ENCODE results near the gene RYR1.
"Not testable (repeated sequence)": the region's sequence is repeated elsewhere in the genome, so short reads cannot be mapped to it uniquely, and the experiment has no call there.

The RYR1 gene

DNA sequence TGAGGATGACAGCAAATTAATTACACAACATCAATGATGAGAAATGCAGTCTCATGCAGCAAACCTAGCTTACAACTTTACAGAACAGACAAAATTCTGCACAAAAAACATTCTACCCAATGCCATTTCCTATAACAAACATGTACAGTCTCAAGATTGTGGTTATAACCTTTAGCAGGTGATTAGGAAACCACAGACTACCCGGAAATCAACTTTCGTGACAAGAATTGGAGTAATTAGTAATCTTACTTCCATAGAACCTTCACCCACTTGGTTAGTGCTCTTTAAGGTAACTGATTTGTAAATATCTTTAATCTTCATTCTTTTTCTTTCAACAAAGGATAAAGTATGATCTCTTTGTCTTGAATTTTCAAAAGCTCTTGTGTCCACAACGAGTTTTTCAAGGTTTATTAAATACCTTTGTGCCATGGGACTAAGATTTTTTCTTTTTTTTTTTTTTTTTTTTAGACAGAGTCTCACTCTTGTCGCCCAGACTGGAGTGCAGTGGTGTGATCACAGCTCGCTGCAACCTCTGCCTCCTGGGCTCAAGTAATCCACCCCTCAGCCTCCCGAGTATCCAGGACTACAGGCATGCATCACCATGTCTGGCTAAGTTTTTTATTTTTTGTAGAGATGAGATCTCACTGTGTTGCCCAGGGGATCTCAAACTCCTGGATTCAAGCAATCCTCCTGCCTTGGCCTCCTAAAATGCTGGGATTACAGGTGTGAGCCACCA lies 105.5 kb downstream of the RYR1 start:
- no peak for DNase-seq (ENCODE audit: low read depth, low spot score)

DNA sequence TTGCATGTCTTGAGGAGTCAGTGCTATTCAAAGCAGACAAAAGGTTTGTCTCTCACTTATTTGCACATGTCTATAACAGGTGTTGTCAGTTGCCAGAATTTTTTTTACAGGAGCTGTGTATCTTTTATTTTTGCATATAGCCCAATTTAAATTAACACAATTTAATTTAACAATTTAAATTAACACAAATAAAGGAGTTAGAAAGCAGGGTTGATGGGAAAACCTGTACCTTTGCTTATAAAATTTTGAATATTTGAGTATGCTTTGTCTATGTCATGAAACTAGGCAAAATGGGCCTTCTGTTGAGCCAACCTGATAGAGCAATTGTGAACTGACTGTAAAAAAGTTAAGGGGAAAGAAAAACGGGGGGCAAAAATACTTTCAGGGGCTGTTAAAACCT lies 106.3 kb downstream of the RYR1 start:
- no peak for DNase-seq (ENCODE audit: low read depth, low spot score)

DNA sequence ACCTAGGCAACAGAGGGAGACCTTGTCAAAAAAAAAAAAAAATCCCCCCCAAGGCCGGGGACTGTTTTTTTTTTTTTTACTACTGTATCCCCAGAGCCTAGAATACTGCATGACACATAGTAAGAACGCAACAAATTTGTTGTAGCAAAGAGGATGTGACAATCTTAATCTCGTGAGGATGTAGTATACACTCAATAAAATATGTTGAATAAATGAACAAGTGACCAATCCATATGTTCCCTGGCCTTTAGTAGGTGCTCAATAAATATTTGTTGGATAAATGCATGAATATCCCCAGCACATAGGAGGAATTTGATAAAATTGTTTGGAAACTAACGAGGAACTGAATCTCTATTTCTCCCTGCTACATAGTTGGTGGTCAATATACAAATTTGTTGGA lies 108.5 kb downstream of the RYR1 start:
- DNase-seq (ENCODE audit: low read depth, low spot score), result no peak

- DNase-seq (ENCODE audit: low read depth, low spot score), result no peak
These were observed 109.9 kb downstream of the RYR1 start for GRCh38 chr19:38543286-38543806.

- no peak for DNase-seq (ENCODE audit: low read depth, low spot score)
These were observed 110.5 kb downstream of the RYR1 start for GRCh38 chr19:38543807-38544568.

DNA sequence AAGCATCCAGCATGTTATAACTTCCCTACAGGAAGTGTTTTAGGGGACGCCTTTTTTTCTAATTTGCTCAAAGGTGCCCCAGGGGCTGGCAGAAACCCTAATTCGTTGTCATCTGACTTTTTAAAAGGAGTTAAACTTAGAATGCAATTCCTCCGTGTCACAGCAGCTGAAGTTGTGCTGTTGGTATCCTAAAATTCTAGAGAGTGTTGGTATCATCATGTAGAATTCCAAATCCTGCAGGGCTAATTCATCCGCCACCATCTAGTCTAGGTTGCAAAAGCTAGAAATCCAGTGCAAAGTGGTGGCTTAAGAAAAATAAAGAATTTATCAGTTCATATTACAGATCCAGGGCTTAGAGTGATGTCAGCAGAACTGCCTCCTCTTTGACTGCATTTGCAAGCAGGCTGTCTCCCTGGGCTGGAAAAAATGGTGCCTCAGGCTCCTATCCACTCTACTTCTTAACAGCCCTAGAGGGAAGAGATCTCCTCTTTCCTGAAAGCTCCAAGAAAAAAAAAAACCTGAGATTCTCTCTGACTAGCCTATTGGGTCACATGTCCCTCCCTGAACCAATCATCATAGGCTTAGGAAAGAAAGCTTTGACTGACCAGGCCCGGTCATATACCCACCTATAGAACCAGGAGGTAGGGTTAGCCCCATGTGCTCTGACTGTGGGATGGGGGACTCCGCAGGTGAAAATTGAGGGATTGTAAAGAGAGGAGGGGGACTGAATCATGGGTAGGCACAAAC lies 111.3 kb downstream of the RYR1 start:
- no peak for DNase-seq (ENCODE audit: low read depth, low spot score)

DNA sequence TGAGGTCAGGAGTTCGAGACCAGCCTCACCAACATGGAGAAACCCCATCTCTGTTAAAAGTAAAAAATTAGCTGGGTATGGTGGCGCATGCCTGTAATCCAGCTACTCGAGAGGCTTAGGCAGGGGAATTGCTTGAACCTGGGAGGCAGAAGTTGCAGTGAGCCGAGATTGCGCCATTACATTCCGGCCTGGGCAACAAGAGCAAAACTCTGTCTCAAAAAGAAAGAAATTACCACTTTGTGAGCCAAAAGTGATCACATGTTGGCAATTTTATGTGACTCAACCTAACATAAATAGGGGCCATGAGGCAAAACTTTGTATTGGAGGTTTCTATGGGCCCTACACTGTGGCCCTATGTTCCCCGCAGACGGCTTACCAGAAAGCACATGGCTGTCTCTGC lies 112.1 kb downstream of the RYR1 start:
- DNase-seq (ENCODE audit: low read depth, low spot score), result no peak

DNA sequence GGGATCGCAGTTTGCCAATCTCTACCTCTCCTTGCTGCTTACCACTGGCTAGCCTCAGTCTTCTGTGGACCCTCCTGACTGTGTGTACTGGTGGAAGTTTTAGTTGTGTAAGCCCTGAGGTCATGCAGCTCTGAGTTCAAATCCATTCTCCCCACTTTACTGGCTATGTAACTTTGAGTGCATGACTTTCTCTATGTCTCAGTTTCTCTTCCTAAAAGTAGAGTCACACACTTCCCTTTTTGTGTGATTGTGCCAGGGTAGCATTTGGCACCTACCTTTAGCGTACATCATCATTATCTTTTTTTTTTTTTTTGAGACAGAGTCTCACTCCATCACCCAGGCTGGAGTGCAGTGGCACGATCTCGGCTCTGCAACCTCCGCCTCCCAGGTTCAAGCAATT lies 113.9 kb downstream of the RYR1 start:
- DNase-seq (ENCODE audit: low read depth, low spot score), result no peak

- DNase-seq (ENCODE audit: low read depth, low spot score), result no peak
These were observed 115.6 kb downstream of the RYR1 start for GRCh38 chr19:38549061-38549460.

GRCh38 chr19:38549942-38550341 lies 116.5 kb downstream of the RYR1 start:
- no peak for DNase-seq (ENCODE audit: low read depth, low spot score)

DNA sequence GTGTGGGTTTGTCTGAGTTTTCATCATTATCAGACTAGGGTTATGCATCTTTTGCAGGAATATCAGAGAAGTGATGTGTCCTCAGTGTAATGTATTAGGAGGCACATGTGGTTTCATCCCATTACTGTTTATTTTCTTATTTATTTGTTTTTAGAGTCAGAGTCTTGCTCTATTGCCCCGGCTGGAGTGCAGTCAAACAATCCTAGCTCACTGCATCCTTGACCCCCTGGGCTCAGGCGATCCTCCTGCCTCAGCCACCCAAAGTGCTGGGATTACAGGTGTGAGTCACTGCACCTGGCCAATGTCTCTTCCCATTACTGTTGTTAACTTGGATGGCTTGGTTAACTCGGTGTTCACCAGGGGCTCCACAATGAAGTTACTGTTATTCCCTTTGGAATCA lies 116.9 kb downstream of the RYR1 start:
- no peak for DNase-seq (ENCODE audit: low read depth, low spot score)

GRCh38 chr19:38551450-38551813 lies 117.9 kb downstream of the RYR1 start:
- no peak for DNase-seq (ENCODE audit: low read depth, low spot score)

DNA sequence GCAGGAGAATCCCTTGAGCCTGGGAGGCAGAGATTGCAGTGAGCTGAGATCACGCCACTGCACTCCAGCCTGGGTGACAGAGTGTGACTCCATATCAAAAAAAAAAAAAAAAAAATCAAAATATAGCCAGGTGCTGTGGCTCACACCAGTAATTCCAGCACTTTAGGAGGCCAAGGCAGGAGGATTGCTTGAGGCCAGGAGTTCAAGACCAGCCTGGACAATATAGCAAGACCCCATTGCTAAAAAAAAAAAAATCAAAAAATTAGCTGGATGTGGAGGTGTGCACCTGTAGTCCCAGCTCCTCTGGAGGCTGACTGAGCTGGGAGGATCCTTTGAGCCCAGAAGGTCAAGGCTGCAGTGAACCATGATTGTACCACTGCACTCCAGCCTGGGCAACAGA lies 119.7 kb downstream of the RYR1 start:
- DNase-seq (ENCODE audit: low read depth, low spot score), result not testable (repeated sequence)

GRCh38 chr19:38554676-38555141 lies 121.2 kb downstream of the RYR1 start:
- no peak for DNase-seq (ENCODE audit: low read depth, low spot score)

DNA sequence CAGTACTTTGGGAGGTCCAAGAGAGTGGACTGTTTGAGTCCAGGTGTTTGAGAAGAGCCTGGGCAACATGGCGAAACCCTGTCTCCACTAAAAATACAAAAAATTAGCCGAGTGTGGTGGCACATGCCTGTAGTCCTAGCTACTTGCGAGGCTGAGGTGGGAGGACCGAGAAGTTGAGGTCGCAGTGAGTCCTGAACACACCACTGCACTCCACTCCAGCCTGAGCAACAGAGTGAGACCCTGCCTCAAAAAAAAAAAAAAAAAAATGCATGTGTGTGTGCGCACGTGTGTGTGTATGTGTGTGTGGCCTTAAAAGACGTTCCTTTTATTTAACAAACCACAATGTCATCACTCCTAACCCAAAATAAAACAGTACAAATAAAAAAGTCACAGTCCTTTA lies 121.7 kb downstream of the RYR1 start:
- no peak for DNase-seq (ENCODE audit: low read depth, low spot score)

DNA sequence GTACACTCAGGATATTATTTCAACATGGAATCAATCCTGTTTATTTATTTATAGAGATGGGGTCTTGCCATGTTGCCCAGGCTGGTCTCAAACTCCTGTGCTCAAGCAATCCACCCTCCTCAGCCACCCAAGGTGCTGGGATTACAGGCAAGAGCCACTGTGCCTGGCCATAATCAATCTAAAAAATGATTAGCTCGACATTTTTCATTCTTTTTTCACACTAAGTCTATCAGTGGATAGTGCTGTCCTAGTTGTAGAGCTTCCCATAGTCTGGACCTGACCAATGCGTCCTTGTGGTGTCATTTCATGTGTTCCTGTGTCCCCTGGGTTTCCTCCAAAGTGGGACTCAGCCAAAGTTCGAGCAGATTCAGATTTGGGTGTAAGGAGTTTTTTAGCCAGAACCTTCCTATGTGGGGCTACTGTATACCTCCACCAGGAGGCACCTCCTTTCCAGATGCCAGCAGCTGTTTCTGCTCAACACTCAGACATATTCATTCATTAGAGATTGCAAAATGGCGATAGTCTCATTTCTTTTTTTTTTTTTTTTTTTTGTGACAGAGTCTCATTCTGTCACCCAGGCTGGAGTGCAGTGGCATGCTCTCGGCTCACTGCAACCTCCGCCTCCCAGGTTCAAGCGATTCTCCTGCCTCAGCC lies 123.2 kb downstream of the RYR1 start:
- DNase-seq (ENCODE audit: low read depth, low spot score), result no peak

DNA sequence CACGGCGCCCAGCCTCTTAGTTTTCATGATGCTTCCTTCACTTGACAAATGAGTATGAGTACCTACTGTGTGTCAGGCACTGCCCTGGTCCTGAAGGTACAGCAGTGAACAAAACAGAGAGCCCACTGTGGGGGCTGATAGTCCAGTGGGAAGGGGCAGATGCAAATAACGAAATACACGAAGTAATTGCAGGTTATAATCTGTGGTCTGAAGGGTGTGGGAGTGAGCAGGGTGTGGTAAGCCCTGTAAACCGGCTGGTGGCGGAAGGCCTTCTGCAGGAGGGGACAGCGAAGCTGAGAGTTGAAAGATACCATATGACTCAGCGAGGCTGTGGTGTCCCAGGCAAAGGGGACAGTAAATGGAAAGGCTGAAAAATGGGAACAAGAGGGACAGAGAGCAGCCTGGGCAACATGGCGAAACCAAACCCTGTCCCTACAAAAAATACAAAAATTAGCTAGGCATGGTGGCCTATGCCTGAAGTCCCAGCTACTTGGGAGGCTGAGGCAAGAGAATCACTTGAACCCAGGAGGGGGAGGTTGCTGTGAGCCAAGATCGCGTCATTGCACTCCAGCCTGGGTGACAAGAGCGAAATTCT lies 123.8 kb downstream of the RYR1 start:
- no peak for DNase-seq (ENCODE audit: low read depth, low spot score)

DNA sequence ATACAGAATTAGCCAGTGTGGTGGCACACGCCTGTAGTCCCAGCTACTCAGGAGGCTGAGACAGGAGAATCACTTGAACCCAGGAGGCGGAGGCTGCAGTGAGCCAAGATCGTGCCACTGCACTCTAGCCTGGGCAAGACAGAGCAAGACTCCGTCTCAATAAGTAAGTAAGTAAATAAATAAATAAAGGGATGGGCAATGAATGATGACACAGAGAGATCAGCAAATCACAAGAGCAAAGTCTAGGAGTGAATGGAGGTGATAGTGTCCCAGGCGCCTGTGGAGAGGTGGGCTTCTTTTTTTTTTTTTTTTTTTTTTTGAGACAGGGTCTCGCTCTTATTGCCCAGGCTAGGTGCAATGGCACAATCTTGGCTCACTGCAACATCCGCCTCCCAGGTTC lies 125.4 kb downstream of the RYR1 start:
- DNase-seq (ENCODE audit: low read depth, low spot score), result not testable (repeated sequence)

GRCh38 chr19:38559428-38560401 lies 126.2 kb downstream of the RYR1 start:
- DNase-seq (ENCODE audit: low read depth, low spot score), result no peak

GRCh38 chr19:38561053-38561606 lies 127.6 kb downstream of the RYR1 start:
- no peak for DNase-seq (ENCODE audit: low read depth, low spot score)
